K562 (cell line): ENCODE measurements around the gene SELENOO. TPM values are rescaled to one million over a fixed set of nuclear protein-coding genes. Genes with fewer than 3 reads are reported as not detected.

Source experiments
- CBFA2T2 ChIP-seq: fragments of 450-650 bp; conservative IDR thresholded peaks from 2 replicates; pipeline ENCODE4 v1.6.1; 2017; ENCODE audit warnings: mild to moderate bottlenecking
- PATZ1 ChIP-seq: fragments of 250-450 bp; sonication (Bioruptor Pico); IDR thresholded peaks from 2 replicates; pipeline ENCODE4 v1.5.0; 2020; ENCODE audit warnings: mild to moderate bottlenecking, borderline replicate concordance
- POU5F1 ChIP-seq: fragments of 150-350 bp; IDR thresholded peaks from 2 replicates; pipeline ENCODE4 v1.6.1; 2014; ENCODE audit warnings: borderline replicate concordance, low read length, low read depth, mild to moderate bottlenecking; ENCODE audit not compliant: partially characterized antibody
- TSHZ1 ChIP-seq: fragments of 250-450 bp; sonication (Bioruptor Pico); IDR thresholded peaks from 2 replicates; pipeline ENCODE4 v1.4.0; 2020; ENCODE audit warnings: mild to moderate bottlenecking, moderate library complexity
- ZBTB33 ChIP-seq: sonication (generic); formaldehyde crosslinking; IDR thresholded peaks from 2 replicates; pipeline ENCODE4 v1.8.1; 2023; ENCODE audit warnings: mild to moderate bottlenecking, missing genetic modification reagents
- ZNF224 ChIP-seq: sonication (generic); formaldehyde crosslinking; IDR thresholded peaks from 2 replicates; pipeline ENCODE4 v1.8.0; 2022; ENCODE audit warnings: mild to moderate bottlenecking, missing genetic modification reagents
- polyA plus RNA-seq, 8 experiments: library from polyadenylated mRNA; depleted of rRNA in 4 of 8; stranded (reverse) in 5 of 8; unstranded in 3 of 8; fragments of >200 nt; fragmentation: Nextera tagmentation in 2 of 8; fragmentation: Illumina TruSeq in 1 of 8; extraction: Ambion mirVana in 2 of 8; extraction: Trizol in 1 of 8; gene quantifications; 2 replicates each; pipeline versions ENCODE4 v1.2.1 to v1.2.3, GENCODE V29; 2011 to 2014; ENCODE audit warnings: inconsistent platforms in 1 of 8, missing spikeins in 1 of 8
- total RNA-seq, 7 experiments: library from RNA; depleted of rRNA in 6 of 7; stranded (reverse); fragments of >200 nt in 6 of 7; fragmentation: Illumina TruSeq in 2 of 7; extraction: Trizol in 2 of 7; gene quantifications; 2 replicates each; pipeline versions ENCODE4 v1.2.1 to v1.2.3, GENCODE V29; 2011 to 2021; ENCODE audit warnings: low replicate concordance in 1 of 7

SELENOO gene
- total and polyA plus RNA-seq, 9 of the 15 experiments (the other 6 are each of a cell fraction or from before 2014, with no cell fraction given), result 0.37 to 24.9 (median 8.3) TPM

GRCh38 chr22:50248196-50249081 lies 47.6 kb downstream of the SELENOO start (continued):
- no peak for TF ChIP-seq PATZ1
- no peak for TF ChIP-seq POU5F1
- TF ChIP-seq TSHZ1 (CRISPR knock-in tag), result no peak
- TF ChIP-seq ZNF224 (CRISPR knock-in tag), result no peak
- TF ChIP-seq ZBTB33, result peak; percentile 49; the same call in 1 of the 2 replicates
- no peak for TF ChIP-seq CBFA2T2
